Measurements from ENCODE around the gene MYPOP.

GRCh38 chr19:45899253-45899652, 3.2 kb downstream of the MYPOP start:
- TF ChIP-seq POLR2AphosphoS5 (IDR thresholded peaks at IDR 0.05; ENCODE audit: low read depth, low read length) (no peak), POLR2A (IDR thresholded peaks at IDR 0.05; ENCODE audit: borderline replicate concordance, extremely low read depth, insufficient read depth, insufficient read length) (no peak), SP1 (IDR thresholded peaks at IDR 0.05; ENCODE audit: low read depth) (no peak), CTCF (IDR thresholded peaks at IDR 0.05 in 2 of 3, conservative IDR thresholded peaks at IDR 0.05 in 1 of 3; ENCODE audit: borderline replicate concordance in 1 of 3, insufficient read depth in 1 of 3, low read depth in 2 of 3, low read length in 2 of 3) (no peak), ZFX (IDR thresholded peaks at IDR 0.05) (no peak)
